PC-9 (cell line): Measurements from ENCODE around the gene ARHGEF26. TPM values are rescaled to one million over a fixed set of nuclear protein-coding genes. Genes with fewer than 3 reads are reported as not detected.

Experiments
- BruUV-seq: library from RNA; stranded (reverse); fragments of 400-500 nt; replicated peaks from 2 replicates; lab custom pipeline; 2021; lab: Mats Ljungman, UMichigan
- CTCF ChIA-PET: fragments of 300-600 bp; sonication (Branson Sonifier 250); formaldehyde crosslinking; loops from one replicate; lab custom pipeline; 2022; ENCODE audit warnings: antibody characterized with exemption; lab: Charles Lee
- POLR2A ChIA-PET: fragments of 300-600 bp; sonication (Branson Sonifier 250); formaldehyde crosslinking; loops from one replicate; lab custom pipeline; 2022; ENCODE audit warnings: antibody characterized with exemption; ENCODE audit not compliant: unreplicated experiment; lab: Charles Lee
- DNase-seq, 2 experiments: peaks; one replicate each; pipeline versions ENCODE4 v3.0.0 to v3.0.0-alpha.2; 2015 to 2022; ENCODE audit warnings: mixed read lengths in 1 of 2
- H2AFZ ChIP-seq: fragments of 200-600 bp; sonication (generic); 2 replicates; pipeline ENCODE4 v1.8.1; 2017; ENCODE audit warnings: antibody characterized with exemption
- H3F3A ChIP-seq: fragments of 200-600 bp; sonication (generic); 2 replicates; pipeline ENCODE4 v1.8.1; 2017; ENCODE audit warnings: antibody characterized with exemption, mild to moderate bottlenecking, low read depth; ENCODE audit not compliant: insufficient read depth
- H3K27ac ChIP-seq: fragments of 200-600 bp; sonication (generic); 2 replicates; pipeline ENCODE4 v1.6.1; 2016; ENCODE audit warnings: mixed run types
- H3K27me3 ChIP-seq: fragments of 200-600 bp; sonication (generic); 2 replicates; pipeline ENCODE4 v1.6.1; 2016; ENCODE audit warnings: low read depth, mixed run types; ENCODE audit not compliant: insufficient read depth
- H3K36me3 ChIP-seq: fragments of 200-600 bp; sonication (generic); 2 replicates; pipeline ENCODE4 v1.6.1; 2016; ENCODE audit warnings: low read depth, mixed run types
- H3K4me1 ChIP-seq: fragments of 200-600 bp; sonication (generic); replicated peaks from 2 replicates; pipeline ENCODE4 v1.6.1; 2016; ENCODE audit warnings: mixed run types; ENCODE audit not compliant: insufficient read depth
- H3K4me2 ChIP-seq: fragments of 200-600 bp; sonication (generic); 2 replicates; pipeline ENCODE4 v1.6.1; 2017; ENCODE audit warnings: mixed run types
- H3K4me3 ChIP-seq: fragments of 200-600 bp; sonication (generic); 2 replicates; pipeline ENCODE4 v1.6.1; 2016; ENCODE audit warnings: mixed run types
- H3K79me2 ChIP-seq: fragments of 200-600 bp; sonication (generic); 2 replicates; pipeline ENCODE4 v1.6.1; 2017; ENCODE audit warnings: low read depth, mixed run types
- H3K9me2 ChIP-seq: fragments of 200-600 bp; sonication (generic); 2 replicates; pipeline ENCODE4 v1.8.1; 2017; ENCODE audit warnings: mild to moderate bottlenecking; ENCODE audit not compliant: insufficient read depth
- H3K9me3 ChIP-seq: fragments of 200-600 bp; sonication (generic); 2 replicates; pipeline ENCODE4 v1.8.1; 2016; ENCODE audit warnings: low read depth; ENCODE audit not compliant: insufficient read depth
- H4K20me1 ChIP-seq: fragments of 200-600 bp; sonication (generic); 2 replicates; pipeline ENCODE4 v1.8.1; 2017; ENCODE audit not compliant: insufficient read depth
- EZH2 ChIP-seq: fragments of 200-600 bp; sonication (generic); IDR thresholded peaks from 2 replicates; pipeline ENCODE4 v1.8.0; 2017; ENCODE audit warnings: antibody characterized with exemption, low read depth
- intact Hi-C: fragments of 100-400 bp; cut with micrococcal nuclease; formaldehyde crosslinking; loops from one replicate; pipeline ENCODE4 v1.10.0; 2022; ENCODE audit not compliant: unreplicated experiment
- total RNA-seq: library from RNA; stranded (reverse); gene quantifications from 2 replicates; pipeline ENCODE4 v1.2.3, GENCODE V29; 2021
- TF ChIP-seq, protein P1 (sequence below): fragments of 200-600 bp; sonication (generic); conservative IDR thresholded peaks from 2 replicates; pipeline ENCODE4 v1.6.1; 2017; ENCODE audit warnings: mixed run types, antibody characterized with exemption, mild to moderate bottlenecking, moderate library complexity

ARHGEF26 gene
- total RNA-seq, 1 experiment from 2014 or later, result 7.9 TPM

- POLR2A ChIA-PET, result no interaction called here
- no peaks in the 10 kb centered on the region for H3K4me1 ChIP-seq
Measured at GRCh38 chr3:154105218-154105975, 15.8 kb upstream of the ARHGEF26 start.

GRCh38 chr3:154111365-154111935 lies 9.7 kb upstream of the ARHGEF26 start:
- BruUV-seq, result no TSS peak

More at GRCh38 chr3:154105218-154105975, 15.8 kb upstream of the ARHGEF26 start:
- H3K36me3 ChIP-seq, result no peaks in the 10 kb centered on the region
- no peak overlapping the region for H3K4me3 ChIP-seq
- no peaks in the 10 kb centered on the region for H4K20me1 ChIP-seq
- H3F3A ChIP-seq, result no peaks in the 10 kb centered on the region
- H3K79me2 ChIP-seq, result no peaks in the 10 kb centered on the region
- TF ChIP-seq, protein P1, sequence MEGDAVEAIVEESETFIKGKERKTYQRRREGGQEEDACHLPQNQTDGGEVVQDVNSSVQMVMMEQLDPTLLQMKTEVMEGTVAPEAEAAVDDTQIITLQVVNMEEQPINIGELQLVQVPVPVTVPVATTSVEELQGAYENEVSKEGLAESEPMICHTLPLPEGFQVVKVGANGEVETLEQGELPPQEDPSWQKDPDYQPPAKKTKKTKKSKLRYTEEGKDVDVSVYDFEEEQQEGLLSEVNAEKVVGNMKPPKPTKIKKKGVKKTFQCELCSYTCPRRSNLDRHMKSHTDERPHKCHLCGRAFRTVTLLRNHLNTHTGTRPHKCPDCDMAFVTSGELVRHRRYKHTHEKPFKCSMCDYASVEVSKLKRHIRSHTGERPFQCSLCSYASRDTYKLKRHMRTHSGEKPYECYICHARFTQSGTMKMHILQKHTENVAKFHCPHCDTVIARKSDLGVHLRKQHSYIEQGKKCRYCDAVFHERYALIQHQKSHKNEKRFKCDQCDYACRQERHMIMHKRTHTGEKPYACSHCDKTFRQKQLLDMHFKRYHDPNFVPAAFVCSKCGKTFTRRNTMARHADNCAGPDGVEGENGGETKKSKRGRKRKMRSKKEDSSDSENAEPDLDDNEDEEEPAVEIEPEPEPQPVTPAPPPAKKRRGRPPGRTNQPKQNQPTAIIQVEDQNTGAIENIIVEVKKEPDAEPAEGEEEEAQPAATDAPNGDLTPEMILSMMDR, result no peak
- TF ChIP-seq EZH2, result no peak
- H3K27me3 ChIP-seq, result no peaks in the 10 kb centered on the region
- intact Hi-C loops, result no loop called here
- H3K4me2 ChIP-seq, result no peak overlapping the region
- H3K9me2 ChIP-seq, result no peaks in the 10 kb centered on the region
- no peaks in the 10 kb centered on the region for H3K9me3 ChIP-seq
- no peak overlapping the region for H3K27ac ChIP-seq
- H2AFZ ChIP-seq, result no peak overlapping the region
- DNase-seq, result no peak
- CTCF ChIA-PET, result no interaction called here
- BruUV-seq, result no TSS peak

GRCh38 chr3:154112146-154112852 lies 8.9 kb upstream of the ARHGEF26 start:
- no TSS peak for BruUV-seq
- Histone ChIP-seq H3K27ac (no peak overlapping the region), H3K9me2 (no peaks in the 10 kb centered on the region), H4K20me1 (no peaks in the 10 kb centered on the region), H3K9me3 (no peaks in the 10 kb centered on the region), H2AFZ (no peak overlapping the region), H3K4me3 (no peak overlapping the region), H3K36me3 (no peaks in the 10 kb centered on the region), H3F3A (no peaks in the 10 kb centered on the region), H3K4me1 (no peaks in the 10 kb centered on the region), H3K27me3 (no peaks in the 10 kb centered on the region), H3K4me2 (no peak overlapping the region), H3K79me2 (no peaks in the 10 kb centered on the region)
- ChIA-PET POLR2A (no interaction called here), CTCF (no interaction called here)
- intact Hi-C loops, result no loop called here
- no peak for TF ChIP-seq EZH2
- TF ChIP-seq, protein P1, result no peak
- no peak for DNase-seq

More at GRCh38 chr3:154111365-154111935, 9.7 kb upstream of the ARHGEF26 start:
- no peaks in the 10 kb centered on the region for H3F3A ChIP-seq
- intact Hi-C loops, result no loop called here
- no peak overlapping the region for H3K4me2 ChIP-seq
- POLR2A ChIA-PET, result no interaction called here
- H3K9me2 ChIP-seq, result no peaks in the 10 kb centered on the region
- no peak overlapping the region for H3K4me3 ChIP-seq
- no peaks in the 10 kb centered on the region for H3K27me3 ChIP-seq
- no peaks in the 10 kb centered on the region for H4K20me1 ChIP-seq
- DNase-seq, result no peak
- no peak overlapping the region for H3K27ac ChIP-seq
- H3K9me3 ChIP-seq, result no peaks in the 10 kb centered on the region
- no peak overlapping the region for H2AFZ ChIP-seq
- no peaks in the 10 kb centered on the region for H3K79me2 ChIP-seq
- no peaks in the 10 kb centered on the region for H3K4me1 ChIP-seq
- TF ChIP-seq EZH2, result no peak
- TF ChIP-seq, protein P1, result no peak
- H3K36me3 ChIP-seq, result no peaks in the 10 kb centered on the region
- CTCF ChIA-PET, result no interaction called here
